HG02970 (cell line): ENCODE data around the gene SYNE3.

ENCODE experiments used
- ATAC-seq: cut with Tn5 transposase; IDR thresholded peaks from one replicate; pipeline ENCODE4 v1.9.1; 2021; ENCODE audit warnings: mild to moderate bottlenecking, moderate library complexity, moderate number of reproducible peaks; ENCODE audit not compliant: unreplicated experiment, low FRiP score

The SYNE3 gene

GRCh38 chr14:95493976-95494375 lies 22.5 kb downstream of the SYNE3 start:
- ATAC-seq, result no peak

DNA sequence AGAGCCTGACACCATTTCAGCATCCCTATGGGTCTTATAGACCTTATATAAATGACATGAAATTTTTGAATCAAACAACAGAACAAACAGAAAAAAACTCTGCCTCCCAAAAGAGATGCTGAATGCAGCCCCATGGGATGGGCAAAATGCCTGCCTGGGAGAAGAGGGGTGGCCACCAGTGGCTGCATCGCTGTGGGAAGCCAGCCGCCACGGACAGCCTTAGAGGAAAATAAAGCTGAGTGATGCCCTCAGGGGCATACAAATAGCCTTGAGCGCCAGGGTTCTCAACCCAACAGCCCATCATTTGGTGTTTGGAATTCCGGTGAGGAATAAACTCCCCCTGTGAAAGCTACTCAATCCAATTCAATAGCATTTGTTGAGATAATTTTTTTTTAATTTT lies 22.9 kb downstream of the SYNE3 start:
- no peak for ATAC-seq

DNA sequence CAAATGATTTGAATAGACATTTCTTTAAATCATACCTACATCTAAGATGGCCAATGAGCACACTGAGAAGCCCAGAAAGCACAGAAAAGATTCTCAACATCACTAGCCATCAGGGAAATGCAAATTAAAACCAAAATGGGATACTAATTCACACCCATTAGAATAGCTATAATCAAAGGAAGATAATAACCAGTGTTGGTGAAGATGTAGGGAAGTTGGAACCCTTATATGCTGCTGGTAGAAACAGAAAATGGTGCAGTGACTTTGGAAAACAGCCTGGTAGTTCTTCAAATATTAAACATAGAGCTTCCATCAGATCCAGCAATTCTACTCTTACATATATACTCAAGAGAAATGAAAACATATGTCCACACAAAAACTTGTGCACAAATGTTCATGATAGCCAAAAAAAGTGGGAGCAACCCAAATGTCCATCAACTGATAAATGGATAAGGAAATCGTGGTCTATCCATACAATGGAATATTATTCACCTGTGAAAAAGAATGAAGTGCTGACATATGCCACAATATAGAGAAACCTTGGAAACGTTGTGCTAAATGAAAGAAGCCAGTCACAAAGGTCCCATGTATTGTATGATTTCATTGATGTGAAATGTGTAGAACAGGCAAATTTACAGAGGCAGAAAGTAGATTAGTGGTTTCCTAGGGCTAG lies 24.4 kb downstream of the SYNE3 start:
- ATAC-seq, result no peak

DNA sequence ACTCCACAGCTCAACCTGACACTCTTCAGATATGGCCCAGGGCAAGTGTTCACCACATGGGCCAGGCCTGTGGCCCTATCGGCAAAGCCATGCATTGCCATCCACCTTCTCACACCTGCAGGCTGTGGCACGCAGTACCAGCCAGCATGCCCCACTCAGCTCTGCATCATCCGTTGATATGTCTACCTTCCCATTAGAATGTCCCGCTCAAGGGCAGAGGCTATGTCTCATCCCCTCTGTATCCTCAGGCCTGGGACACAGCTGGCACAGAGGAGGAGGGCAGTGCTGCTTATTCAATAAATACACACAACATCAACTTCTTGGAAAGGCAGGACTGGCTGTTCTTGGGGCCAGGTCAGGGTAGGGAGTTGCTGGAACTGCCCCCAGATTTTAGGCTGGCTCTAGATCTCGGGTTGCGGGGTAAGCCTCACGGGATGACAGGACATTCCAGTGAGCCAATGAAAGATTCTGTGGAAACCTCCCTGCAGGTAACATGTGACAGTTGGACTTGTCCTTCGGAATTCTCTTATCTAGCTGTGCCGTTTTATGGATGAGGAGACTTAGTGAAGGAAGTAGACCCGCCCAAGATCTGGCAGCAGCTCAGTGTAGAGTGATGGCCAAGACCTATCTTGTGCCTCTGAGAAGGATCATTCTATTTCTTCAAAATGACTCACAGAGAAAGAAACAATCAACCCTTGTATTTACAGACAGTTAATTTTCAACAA lies 25.6 kb downstream of the SYNE3 start:
- no peak for ATAC-seq

- ATAC-seq, result no peak
These were observed 26.3 kb downstream of the SYNE3 start for GRCh38 chr14:95490138-95490509.

GRCh38 chr14:95489214-95490137 lies 27.0 kb downstream of the SYNE3 start:
- ATAC-seq, result no peak

GRCh38 chr14:95488376-95489213 lies 27.9 kb downstream of the SYNE3 start:
- ATAC-seq, result no peak

GRCh38 chr14:95487669-95488084 lies 28.8 kb downstream of the SYNE3 start:
- ATAC-seq, result no peak

DNA sequence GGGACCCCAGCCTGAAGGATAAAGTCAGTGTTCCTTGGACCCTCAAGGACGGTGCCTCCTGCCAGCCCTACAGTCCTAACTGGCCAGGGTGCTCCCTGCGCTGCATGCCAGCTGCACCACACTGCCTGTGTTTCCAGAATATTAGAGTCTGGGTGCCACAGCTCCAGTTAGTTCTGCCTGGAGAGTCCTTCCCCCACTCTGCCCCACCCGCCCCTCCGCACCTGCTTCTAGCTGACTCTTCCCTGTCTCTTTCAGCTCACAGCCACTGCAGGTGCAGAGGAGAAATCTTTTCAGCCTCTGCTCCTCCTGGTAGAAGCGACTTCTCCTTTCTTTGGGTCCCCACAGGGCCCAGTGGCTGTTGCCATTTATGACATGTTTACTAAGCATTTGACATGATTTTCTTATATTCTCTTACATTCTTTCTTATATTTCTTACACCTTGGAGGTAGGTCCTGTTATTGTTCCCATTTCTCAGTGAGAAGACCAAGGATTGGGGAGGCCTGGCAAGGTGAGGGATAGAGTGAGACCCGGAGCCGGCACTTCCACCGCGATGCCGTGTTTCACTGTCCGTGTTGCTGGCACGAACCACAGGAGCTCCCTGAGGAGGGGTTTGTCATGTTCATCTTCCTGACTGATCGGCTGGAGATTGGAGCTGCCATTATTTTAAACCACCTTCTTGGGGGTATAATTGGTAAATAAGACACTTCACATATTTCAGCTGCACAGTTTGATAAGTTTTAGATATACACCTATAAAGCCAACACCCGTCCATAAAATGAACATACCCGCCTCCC lies 29.4 kb downstream of the SYNE3 start:
- no peak for ATAC-seq

- ATAC-seq, result no peak
These were observed 31.1 kb downstream of the SYNE3 start for GRCh38 chr14:95485222-95485819.

GRCh38 chr14:95484296-95484695 lies 32.2 kb downstream of the SYNE3 start:
- ATAC-seq, result no peak

DNA sequence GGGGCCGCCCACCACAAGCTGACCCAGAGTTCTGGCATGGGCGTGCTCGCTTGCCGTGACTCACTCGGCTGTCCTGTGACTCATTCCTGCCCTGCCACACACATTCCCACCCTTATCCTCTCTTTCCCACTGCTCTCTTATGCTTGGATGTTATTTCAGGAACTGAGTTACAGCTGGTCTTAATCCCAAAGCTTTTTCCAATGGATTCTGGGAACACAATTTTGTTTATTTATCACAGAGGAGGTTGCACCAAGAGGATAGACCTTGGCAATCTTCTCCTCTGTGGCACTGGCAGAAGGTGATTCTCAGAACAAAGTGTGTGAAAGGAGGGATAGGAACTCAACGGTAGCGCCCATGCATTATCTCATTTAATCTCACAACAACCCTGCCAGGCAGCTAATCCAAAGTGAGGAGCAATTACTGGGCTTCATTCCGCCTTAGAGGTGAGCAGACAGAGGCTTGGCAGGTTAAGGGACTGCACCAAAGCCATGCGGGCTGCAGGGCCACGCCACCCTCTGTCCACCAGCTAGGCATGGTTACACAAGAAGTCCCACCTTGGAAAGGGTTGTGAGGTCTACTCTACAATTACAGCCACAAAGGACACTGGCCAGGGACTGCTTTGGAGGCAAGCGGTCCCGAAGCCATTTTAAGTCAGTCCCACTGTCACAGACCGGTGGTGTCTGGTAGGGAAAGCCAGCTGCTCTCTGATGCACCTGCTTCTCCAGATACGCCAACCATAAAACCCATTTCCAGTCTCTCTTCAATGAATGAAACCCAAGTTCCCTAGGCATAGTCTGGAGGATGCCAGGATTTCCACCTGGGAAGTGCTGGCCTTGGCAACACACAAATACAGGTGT lies 32.9 kb downstream of the SYNE3 start:
- ATAC-seq, result no peak

DNA sequence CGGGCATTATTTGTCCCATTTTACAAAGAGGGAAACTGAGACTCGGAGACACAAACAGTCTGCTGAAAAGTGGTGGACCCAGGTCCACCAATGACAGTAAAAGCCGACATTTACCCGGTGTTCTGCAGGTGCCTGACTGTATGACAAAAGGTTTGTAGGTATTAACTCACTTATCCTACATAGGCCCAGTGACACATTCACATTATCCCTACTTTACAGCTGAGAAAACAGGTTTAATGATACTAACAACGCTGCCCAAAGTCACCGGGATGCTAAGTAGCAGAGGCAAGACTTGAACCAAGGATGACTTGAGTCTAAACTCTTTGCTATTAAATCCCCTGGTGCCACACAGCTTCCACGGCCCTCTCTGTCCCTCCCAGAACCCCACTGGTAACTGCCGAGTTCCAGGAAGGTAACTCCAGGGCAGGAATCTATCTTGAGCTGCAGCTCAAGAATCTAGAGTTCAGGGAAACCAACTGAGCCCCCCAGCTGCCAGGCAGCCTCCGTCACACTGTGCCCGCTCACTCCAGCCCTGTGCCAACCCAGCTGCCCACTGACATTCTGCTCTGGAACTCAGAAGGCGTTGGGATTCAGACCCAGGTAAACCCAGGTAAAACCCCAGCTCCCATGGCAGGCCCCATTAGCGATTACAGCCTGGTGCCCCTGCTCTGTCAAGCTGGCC lies 33.7 kb downstream of the SYNE3 start:
- no peak for ATAC-seq

DNA sequence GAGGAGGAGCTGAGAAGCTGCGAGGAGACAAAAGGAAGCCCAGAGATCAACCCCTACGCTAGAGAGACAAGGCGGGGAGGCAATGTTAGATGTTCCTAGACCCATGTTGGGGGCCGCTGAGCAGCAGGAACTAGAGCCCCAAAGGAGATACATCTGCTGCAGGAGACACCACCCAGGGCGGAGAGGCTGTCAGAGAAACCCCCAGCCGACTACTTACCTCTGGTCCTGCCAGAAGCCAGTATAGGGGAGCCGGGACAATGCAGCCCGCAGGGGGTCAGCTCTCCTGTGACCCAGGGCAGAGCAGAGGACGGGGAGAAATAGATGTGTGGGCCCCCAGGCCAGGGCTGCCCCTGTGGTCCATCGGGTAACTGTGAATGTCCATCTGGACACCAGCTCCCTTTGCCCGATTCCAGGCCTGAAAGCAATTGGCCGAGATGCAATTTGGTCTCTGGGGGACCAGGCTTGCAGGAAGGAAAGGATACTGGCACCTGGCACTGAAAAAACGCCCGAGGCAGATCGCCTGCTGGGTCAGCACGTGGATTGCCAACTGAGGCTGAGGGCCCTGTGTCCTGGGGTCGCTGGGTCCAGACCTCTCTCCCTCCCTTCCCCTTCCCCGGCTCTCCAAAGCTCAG lies 34.9 kb downstream of the SYNE3 start:
- ATAC-seq, result no peak

- ATAC-seq, result no peak
These were observed 35.6 kb downstream of the SYNE3 start for GRCh38 chr14:95480887-95481226.

- ATAC-seq, result no peak
These were observed 36.2 kb downstream of the SYNE3 start for GRCh38 chr14:95480109-95480886.

- ATAC-seq, result no peak
These were observed 37.0 kb downstream of the SYNE3 start for GRCh38 chr14:95479494-95479893.
